Stimulated activated CD4-positive, alpha-beta T cell treated with anti-CD3 and anti-CD28 coated beads, Interleukin-2, amount 100 ng/mL, for 24 hours (primary cell): ENCODE data around the gene ZC2HC1B.
"Not testable (repeated sequence)": the region's sequence is repeated elsewhere in the genome, so short reads cannot be mapped to it uniquely, and the experiment has no call there.

Experiments used
- DNase-seq, 2 donors: peaks; one replicate each; pipeline ENCODE4 v3.0.0-alpha.2; 2020

The ZC2HC1B gene

DNA sequence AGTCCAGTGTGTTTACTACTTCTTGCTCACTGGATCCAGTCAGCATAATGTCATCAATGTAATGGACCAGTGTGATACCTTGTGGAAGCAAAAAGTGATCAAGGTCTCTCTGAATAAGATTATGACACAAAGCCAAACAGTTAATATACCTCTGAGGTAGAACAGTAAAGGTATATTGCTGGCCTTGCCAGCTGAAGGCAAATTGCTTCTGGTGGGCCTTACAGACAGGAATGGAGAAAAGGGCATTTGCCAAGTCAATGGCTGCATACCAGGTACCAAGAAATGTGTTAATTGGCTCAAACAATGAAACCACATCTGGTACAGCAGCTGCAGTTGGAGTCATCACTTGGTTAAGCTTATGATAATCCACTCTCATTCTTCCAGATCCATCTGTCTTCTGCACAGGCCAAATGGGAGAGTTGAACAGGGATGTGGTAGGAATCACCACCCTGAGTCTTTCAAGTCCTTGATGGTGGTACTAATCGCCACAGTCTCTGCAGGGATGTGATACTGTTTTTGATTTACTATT lies 7.0 kb downstream of the ZC2HC1B start:
- not testable (repeated sequence) for DNase-seq

DNA sequence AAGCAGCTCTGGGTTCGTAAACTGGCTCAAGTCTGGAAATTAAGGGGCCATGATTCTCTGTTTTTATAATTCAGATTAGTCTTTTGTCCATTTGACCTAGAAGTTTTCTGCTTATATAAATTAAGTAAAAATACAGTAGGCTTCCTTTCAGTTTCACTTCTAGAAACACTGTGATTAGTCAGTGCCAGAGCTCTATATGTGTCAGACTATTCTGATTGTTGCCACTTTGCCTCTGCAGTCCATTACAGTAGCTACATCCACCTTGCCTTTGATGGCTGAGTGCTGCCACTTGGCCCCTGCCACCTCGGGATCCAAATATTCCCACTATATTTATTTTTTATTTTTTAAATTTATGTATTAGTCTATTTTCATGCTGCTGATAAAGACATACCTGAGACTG lies 7.9 kb downstream of the ZC2HC1B start:
- DNase-seq: no peak

DNA sequence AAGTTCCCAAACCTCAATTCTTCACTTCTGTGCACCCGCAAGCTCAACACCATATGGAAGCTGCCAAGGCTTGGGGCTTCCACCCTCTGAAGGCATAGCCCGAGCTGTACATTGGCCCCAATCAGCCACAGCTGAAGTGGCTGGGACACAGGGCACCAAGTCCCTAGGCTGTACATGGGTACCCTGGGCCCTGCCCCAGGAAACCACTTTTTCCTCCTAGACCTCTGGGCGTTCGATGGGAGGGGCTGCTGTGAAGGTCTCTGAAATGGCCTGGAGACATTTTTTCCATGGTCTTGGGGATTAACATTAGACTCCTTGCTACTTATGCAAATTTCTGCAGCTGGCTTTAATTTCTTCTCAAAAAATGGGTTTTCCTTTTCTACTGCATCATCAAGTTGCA lies 9.3 kb downstream of the ZC2HC1B start:
- not testable (repeated sequence) for DNase-seq

DNA sequence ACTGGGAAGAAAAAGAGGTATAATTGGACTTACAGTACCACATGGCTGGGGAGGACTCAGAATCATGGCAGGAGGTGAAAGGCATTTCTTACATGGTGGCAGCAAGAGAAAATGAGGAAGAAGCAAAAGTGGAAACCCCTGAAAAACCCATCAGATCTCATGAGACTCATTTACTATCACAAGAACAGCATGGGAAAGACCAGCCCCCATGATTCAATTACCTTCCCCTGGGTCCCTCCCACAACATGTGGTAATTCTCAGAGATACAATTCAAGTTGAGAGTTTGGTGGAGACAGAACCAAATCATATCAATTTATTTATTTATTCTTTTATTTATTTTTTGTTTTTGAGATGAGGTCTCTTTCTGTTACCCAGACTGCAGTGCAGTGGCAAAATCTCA lies 10.2 kb downstream of the ZC2HC1B start:
- DNase-seq: not testable (repeated sequence)

DNA sequence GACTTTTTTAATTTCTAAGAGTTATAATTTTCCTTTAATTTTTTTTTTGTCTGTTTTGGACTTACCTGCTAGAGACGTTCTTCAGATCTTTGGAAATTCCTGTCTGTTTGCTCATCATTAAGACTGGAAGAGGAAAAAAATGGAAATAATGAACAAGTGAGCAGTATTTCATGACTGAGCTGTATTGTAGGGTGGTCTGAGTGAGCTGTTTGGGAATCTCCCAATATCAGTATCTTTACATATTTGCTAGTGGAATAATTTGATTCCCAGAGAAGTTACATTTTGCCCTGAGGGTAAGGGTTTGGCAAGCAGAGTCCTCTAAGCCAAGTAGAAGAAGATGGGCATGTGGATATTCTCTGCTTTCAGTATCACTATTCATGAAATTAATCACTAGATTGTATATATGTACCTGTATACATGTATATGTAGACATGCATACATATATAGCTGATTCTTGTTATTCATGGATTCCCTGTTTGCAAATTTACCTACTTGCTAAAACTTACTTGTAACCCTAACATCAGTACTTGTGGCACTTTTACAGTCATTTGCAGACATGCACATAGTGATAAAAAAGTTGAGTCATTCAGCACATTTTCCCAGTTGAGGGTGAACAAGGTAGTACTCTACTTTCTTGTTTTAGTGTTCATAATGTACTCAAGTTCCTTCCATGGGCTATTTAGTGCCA lies 13.5 kb downstream of the ZC2HC1B start:
- no peak for DNase-seq

GRCh38 chr6:143878272-143878760 lies 14.0 kb downstream of the ZC2HC1B start:
- DNase-seq: no peak

- no peak for DNase-seq
Observed at GRCh38 chr6:143880412-143880811, 16.1 kb downstream of the ZC2HC1B start.

GRCh38 chr6:143882401-143882930 lies 18.2 kb downstream of the ZC2HC1B start:
- DNase-seq: no peak

- no peak for DNase-seq
Observed at GRCh38 chr6:143884216-143884900, 20.1 kb downstream of the ZC2HC1B start.

DNA sequence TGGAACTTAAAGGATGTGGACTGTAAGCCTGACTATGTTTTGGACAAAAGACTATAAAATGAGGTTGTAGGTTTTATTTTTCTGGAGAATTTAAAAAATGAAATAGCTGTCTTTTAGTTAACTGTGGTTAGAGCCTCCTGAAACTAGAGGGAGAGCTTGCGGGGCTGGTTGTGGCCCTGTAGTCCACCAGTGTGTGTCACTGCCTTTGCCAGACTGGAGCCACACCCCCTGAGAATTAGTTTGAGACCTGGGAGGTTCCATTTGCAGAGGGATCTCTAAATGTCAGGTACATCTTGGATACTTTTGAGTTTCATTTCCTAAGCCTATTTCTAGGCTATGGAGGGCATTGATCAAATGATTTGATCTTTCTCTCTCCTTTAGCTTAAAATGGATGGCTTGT lies 20.8 kb downstream of the ZC2HC1B start:
- no peak for DNase-seq

- DNase-seq: no peak
Observed at GRCh38 chr6:143894655-143895054, 30.4 kb downstream of the ZC2HC1B start.

GRCh38 chr6:143896126-143896860 lies 32.0 kb downstream of the ZC2HC1B start:
- no peak for DNase-seq

GRCh38 chr6:143900358-143900757 lies 36.1 kb downstream of the ZC2HC1B start:
- no peak for DNase-seq

DNA sequence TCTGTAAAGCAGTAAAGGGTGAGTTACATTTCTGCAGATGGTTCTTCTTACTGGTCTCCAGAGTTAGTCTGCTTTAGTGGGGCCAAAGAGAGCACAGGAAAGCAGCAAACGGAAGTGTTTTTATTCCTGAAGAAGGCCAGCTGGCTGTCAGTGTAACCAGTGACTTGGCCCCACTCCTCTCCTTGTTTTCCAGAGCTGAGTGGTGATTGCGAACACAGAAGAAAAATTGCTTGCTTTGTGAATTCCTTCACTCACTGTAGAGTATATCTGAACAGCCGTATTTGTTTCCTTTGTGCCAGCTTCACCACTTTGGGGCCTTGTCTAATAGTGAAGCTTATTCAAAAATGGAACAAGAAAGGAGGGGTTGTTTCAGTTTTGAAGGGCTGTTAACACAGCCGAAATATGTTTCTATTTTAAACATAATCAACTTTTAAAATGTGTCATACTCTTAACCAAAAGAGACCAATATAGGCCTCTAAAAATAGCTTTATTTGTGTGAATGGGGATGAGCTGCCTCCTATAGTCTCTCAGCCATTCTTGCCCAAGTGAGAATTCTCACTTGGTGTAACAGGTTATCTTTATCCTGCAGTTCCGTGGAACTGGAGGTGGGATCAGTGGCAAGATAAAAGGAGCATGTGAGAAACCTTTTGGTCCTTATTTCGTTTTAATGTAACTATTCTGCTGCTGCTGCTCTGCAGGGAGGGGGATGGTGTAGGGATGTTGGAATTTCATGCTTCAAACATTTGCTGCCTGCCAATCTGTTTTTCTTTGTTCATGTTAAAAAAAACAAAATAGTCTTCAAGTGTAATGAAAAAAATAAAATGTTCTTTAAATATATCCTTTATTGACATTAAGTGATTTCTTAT lies 37.8 kb downstream of the ZC2HC1B start:
- DNase-seq: no peak

GRCh38 chr6:143902827-143903226 lies 38.6 kb downstream of the ZC2HC1B start:
- no peak for DNase-seq

DNA sequence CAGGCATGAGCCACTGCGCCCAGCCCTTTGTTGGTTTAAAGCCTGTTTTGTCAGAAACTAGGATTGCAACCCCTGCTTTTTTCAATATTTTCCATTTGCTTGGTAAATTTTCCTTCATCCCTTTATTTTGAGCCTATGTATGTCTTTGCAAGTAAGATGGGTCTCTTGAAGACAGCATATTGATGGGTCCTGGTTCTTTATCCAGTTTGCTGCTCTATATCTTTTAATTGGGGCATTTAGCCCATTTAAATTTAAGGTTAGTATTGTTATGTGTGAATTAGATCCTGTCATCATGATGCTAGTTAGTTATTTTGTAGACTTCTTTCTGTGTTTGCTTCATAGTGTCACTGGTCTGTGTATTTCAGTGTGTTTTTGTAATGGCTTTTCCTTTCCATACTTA lies 46.8 kb downstream of the ZC2HC1B start:
- no peak for DNase-seq

DNA sequence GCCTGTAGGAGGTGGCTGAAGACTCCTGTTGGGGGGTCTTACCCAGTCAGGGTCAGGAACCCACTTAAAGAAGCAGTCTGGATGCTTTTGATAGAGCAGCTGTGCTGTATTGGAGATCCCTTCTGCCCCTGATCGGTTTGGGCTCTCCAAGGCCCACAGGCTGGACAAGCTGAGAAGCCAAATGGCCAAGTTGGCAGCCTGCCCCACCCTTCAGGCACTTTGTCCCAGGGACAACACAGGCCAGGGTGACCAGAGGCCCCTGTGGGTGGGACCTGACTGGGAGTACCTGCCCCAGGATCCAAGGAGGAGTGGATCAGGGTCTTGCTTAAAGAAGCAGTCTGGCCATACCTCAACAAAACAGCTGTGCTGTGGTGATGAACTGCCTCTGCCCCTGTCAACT lies 48.4 kb downstream of the ZC2HC1B start:
- no peak for DNase-seq

- not testable (repeated sequence) for DNase-seq
Observed at GRCh38 chr6:143917026-143917425, 52.8 kb downstream of the ZC2HC1B start.

- no peak for DNase-seq
Observed at GRCh38 chr6:143928853-143929252, 64.6 kb downstream of the ZC2HC1B start.

DNA sequence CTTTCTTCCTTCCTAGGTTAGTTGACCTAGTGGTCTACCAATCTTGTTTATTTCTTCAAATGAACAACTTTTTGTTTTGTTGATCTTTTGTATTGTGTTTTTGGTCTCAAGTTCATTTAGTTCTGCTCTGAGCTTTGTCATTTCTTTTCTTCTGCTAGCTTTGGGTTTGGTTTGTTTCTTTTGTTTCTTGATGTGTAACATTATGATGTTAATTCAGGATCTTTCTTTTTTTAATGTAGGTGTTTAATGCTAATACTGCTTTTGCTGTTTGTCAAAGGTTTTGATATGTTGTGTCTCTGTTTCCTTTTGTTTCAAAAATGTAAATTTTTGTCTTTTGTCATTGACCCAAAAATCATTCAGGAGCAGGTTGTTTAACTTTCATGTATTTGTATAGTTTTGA lies 65.7 kb downstream of the ZC2HC1B start:
- DNase-seq: no peak

DNA sequence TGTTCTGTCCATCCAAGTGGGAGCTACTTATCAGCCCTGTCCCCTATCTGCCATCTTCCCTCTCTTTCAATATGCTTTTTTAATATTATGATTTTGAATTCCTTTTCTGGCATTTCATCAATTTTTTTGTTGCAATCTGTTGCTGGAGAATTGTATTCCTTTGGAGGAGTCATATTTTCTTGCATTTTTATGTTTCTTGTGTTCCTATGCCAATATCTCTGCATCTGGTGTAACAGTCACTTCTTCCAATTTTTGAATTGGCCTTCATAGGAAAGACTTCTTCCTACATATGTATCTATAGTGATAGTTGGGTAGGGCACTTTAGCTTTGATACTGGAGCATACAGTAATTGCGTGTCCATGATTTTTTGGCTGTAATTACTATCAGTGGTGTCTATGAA lies 70.1 kb downstream of the ZC2HC1B start:
- DNase-seq: no peak

- no peak for DNase-seq
Observed at GRCh38 chr6:143934867-143935266, 70.6 kb downstream of the ZC2HC1B start.
